Endodermal cell (in vitro differentiated cells): ENCODE measurements around the gene XRN2. TPM values are rescaled to one million over a fixed set of nuclear protein-coding genes. Genes with fewer than 3 reads are reported as not detected.

Experiments used
- DNase-seq: peaks from one replicate; pipeline ENCODE4 v3.0.0-alpha.2; 2017
- H3K27ac ChIP-seq: 2 replicates; pipeline ENCODE4 v1.5.1; 2013; ENCODE audit warnings: mild to moderate bottlenecking, low read depth, low read length, moderate library complexity
- H3K27me3 ChIP-seq: 2 replicates; pipeline ENCODE4 v1.6.1; 2013; ENCODE audit warnings: mild to moderate bottlenecking, low read length, moderate library complexity; ENCODE audit not compliant: insufficient read depth, control insufficient read depth, poor library complexity, severe bottlenecking
- H3K36me3 ChIP-seq: 2 replicates; pipeline ENCODE4 v1.7.0; 2013; ENCODE audit warnings: mild to moderate bottlenecking, low read length, moderate library complexity; ENCODE audit not compliant: control insufficient read depth, insufficient read depth
- H3K4me1 ChIP-seq: one replicate; pipeline ENCODE4 v1.7.0; 2013; ENCODE audit warnings: low read length; ENCODE audit not compliant: control insufficient read depth, insufficient read depth
- H3K4me3 ChIP-seq: 2 replicates; pipeline ENCODE4 v1.5.1; 2013; ENCODE audit warnings: mild to moderate bottlenecking, low read length, moderate library complexity
- H3K9ac ChIP-seq: 2 replicates; pipeline ENCODE4 v1.6.1; 2013; ENCODE audit warnings: mild to moderate bottlenecking, low read length, moderate library complexity; ENCODE audit not compliant: poor library complexity, severe bottlenecking; ENCODE audit errors: extremely low read depth
- H3K9me3 ChIP-seq: 2 replicates; pipeline ENCODE4 v1.6.1; 2013; ENCODE audit warnings: mild to moderate bottlenecking, low read length, moderate library complexity; ENCODE audit not compliant: control insufficient read depth
- H3K27ac Mint-ChIP-seq: 2 replicates; pipeline ENCODE4 v1.8.0; 2020; ENCODE audit warnings: mixed read lengths
- H3K27me3 Mint-ChIP-seq: 2 replicates; pipeline ENCODE4 v1.8.0; 2021; ENCODE audit warnings: mild to moderate bottlenecking, mixed read lengths; ENCODE audit not compliant: insufficient read depth
- H3K36me3 Mint-ChIP-seq: 2 replicates; pipeline ENCODE4 v1.8.0; 2020; ENCODE audit warnings: low read depth, mixed read lengths
- H3K4me1 Mint-ChIP-seq: 2 replicates; pipeline ENCODE4 v1.8.0; 2020; ENCODE audit warnings: mixed read lengths
- H3K4me3 Mint-ChIP-seq: 2 replicates; pipeline ENCODE4 v1.8.0; 2020; ENCODE audit warnings: mild to moderate bottlenecking, moderate library complexity, mixed read lengths
- H3K9me3 Mint-ChIP-seq: 2 replicates; pipeline ENCODE4 v1.8.0; 2020; ENCODE audit warnings: mild to moderate bottlenecking, mixed read lengths
- CTCF ChIP-seq: fragments of 200-600 bp; sonication (generic); conservative IDR thresholded peaks from 2 replicates; pipeline ENCODE4 v1.5.0; 2021; ENCODE audit warnings: antibody characterized with exemption, mild to moderate bottlenecking
- WGBS, 2 experiments: methylation state at CpG; one replicate each; pipeline versions ENCODE4 v1.1.5 to v1.1.7; 2013; ENCODE audit warnings: missing lambda C conversion rate in 2 of 2, mixed read lengths in 1 of 2; ENCODE audit not compliant: insufficient coverage in 1 of 2, insufficient read length in 1 of 2; 5-methylcytosine and 5-hydroxymethylcytosine counted together
- total RNA-seq, 2 donors: library from RNA; stranded (reverse); fragmentation: NEBNext Ultra II Directional in 1 of 2; extraction: Animal tissue kit (Norgen Biotek cat#: 25700) in 1 of 2; gene quantifications; 2 replicates in 1 of 2; 3 replicates in 1 of 2; pipeline ENCODE4 v1.2.1, GENCODE V29; 2021

Gene XRN2
- total RNA-seq, 2 donors from 2014 or later, result 91.5 to 101 TPM

- H3K9ac ChIP-seq, result no peak overlapping the region
- Mint-ChIP-seq H3K4me1 (peaks cover 3% of the 10 kb centered on the region), H3K36me3 (no peaks in the 10 kb centered on the region), H3K27me3 (peaks cover 4% of the 10 kb centered on the region), H3K27ac (no peak overlapping the region), H3K9me3 (peaks cover 13% of the 10 kb centered on the region), H3K4me3 (no peak overlapping the region)
- H3K4me3 ChIP-seq, result no peak overlapping the region
- WGBS, 2 experiments, result 93 to 95% methylated on average over 5 of the region's 5 CpGs
- TF ChIP-seq CTCF, result no peak
- H3K27me3 ChIP-seq, result no peaks in the 10 kb centered on the region
- H3K36me3 ChIP-seq, result no peaks in the 10 kb centered on the region
- H3K27ac ChIP-seq, result no peak overlapping the region
- H3K4me1 ChIP-seq, result no peaks in the 10 kb centered on the region
- H3K9me3 ChIP-seq, result no peaks in the 10 kb centered on the region
- no peak for DNase-seq
Measured at GRCh38 chr20:21266191-21266536, 37.0 kb upstream of the XRN2 start.

GRCh38 chr20:21269772-21270171 lies 33.4 kb upstream of the XRN2 start:
- no peak for TF ChIP-seq CTCF
- WGBS, 2 experiments, result 86 to 100% methylated on average over 1 to 2 of the region's 2 CpGs

GRCh38 chr20:21270806-21271205 lies 32.3 kb upstream of the XRN2 start:
- H3K9ac ChIP-seq, result no peak overlapping the region
- H3K4me1 ChIP-seq, result no peaks in the 10 kb centered on the region
- DNase-seq, result no peak
- H3K4me3 ChIP-seq, result no peak overlapping the region
- Mint-ChIP-seq H3K36me3 (no peaks in the 10 kb centered on the region), H3K4me1 (peaks cover 3% of the 10 kb centered on the region), H3K27me3 (peaks cover 4% of the 10 kb centered on the region), H3K9me3 (peaks cover 13% of the 10 kb centered on the region), H3K27ac (no peak overlapping the region), H3K4me3 (no peak overlapping the region)
- no peaks in the 10 kb centered on the region for H3K9me3 ChIP-seq
- 95 to 98% methylated on average over 5 to 8 of the region's 8 CpGs for WGBS, 2 experiments
- no peaks in the 10 kb centered on the region for H3K27me3 ChIP-seq
- no peaks in the 10 kb centered on the region for H3K36me3 ChIP-seq
- no peak overlapping the region for H3K27ac ChIP-seq
- no peak for TF ChIP-seq CTCF

More at GRCh38 chr20:21269772-21270171, 33.4 kb upstream of the XRN2 start:
- no peak overlapping the region for H3K27ac Mint-ChIP-seq
- no peak for DNase-seq
- no peaks in the 10 kb centered on the region for H3K36me3 Mint-ChIP-seq
- H3K4me3 Mint-ChIP-seq, result no peak overlapping the region
- H3K4me1 Mint-ChIP-seq, result peaks cover 3% of the 10 kb centered on the region
- H3K27me3 Mint-ChIP-seq, result peaks cover 4% of the 10 kb centered on the region
- Histone ChIP-seq H3K27me3 (no peaks in the 10 kb centered on the region), H3K4me3 (no peak overlapping the region), H3K9ac (no peak overlapping the region), H3K36me3 (no peaks in the 10 kb centered on the region), H3K4me1 (no peaks in the 10 kb centered on the region), H3K27ac (no peak overlapping the region), H3K9me3 (no peaks in the 10 kb centered on the region)
- peaks cover 13% of the 10 kb centered on the region for H3K9me3 Mint-ChIP-seq
